HEK293 (cell line): ENCODE data around the gene LTV1.
A peak's percentile ranks its signal among the peaks of the same experiment; 100 is the strongest.

Experiments used
- BCL6B ChIP-seq: fragments of 450-650 bp; formaldehyde crosslinking; IDR thresholded peaks from 2 replicates; pipeline ENCODE4 v1.5.1; 2017; ENCODE audit warnings: missing biosample characterization, missing genetic modification characterization
- HOXC10 ChIP-seq: sonication (generic); formaldehyde crosslinking; IDR thresholded peaks from 2 replicates; pipeline ENCODE4 v1.8.1; 2023; ENCODE audit warnings: mild to moderate bottlenecking, missing genetic modification reagents
- HOXD13 ChIP-seq: sonication (generic); formaldehyde crosslinking; IDR thresholded peaks from 2 replicates; pipeline ENCODE4 v1.8.0; 2022; ENCODE audit warnings: missing genetic modification reagents, borderline replicate concordance
- KLF7 ChIP-seq: fragments of 450-650 bp; formaldehyde crosslinking; IDR thresholded peaks from 2 replicates; pipeline ENCODE4 v1.5.1; 2016; ENCODE audit warnings: missing biosample characterization, missing genetic modification characterization, borderline replicate concordance
- KLF8 ChIP-seq: fragments of 450-650 bp; formaldehyde crosslinking; IDR thresholded peaks from 2 replicates; pipeline ENCODE4 v1.5.1; 2016; ENCODE audit warnings: missing biosample characterization, missing genetic modification characterization
- KLF9 ChIP-seq: fragments of 450-650 bp; formaldehyde crosslinking; IDR thresholded peaks from 2 replicates; pipeline ENCODE4 v1.5.1; 2016; ENCODE audit warnings: missing biosample characterization, missing genetic modification characterization, low read depth
- MEIS1 ChIP-seq: sonication (generic); formaldehyde crosslinking; IDR thresholded peaks from 2 replicates; pipeline ENCODE4 v1.8.1; 2022; ENCODE audit warnings: missing genetic modification reagents, mild to moderate bottlenecking, borderline replicate concordance
- OVOL3 ChIP-seq: fragments of 450-650 bp; formaldehyde crosslinking; IDR thresholded peaks from 2 replicates; pipeline ENCODE4 v1.5.1; 2016; ENCODE audit warnings: missing biosample characterization, missing genetic modification characterization
- PRDM2 ChIP-seq: fragments of 450-650 bp; formaldehyde crosslinking; IDR thresholded peaks from 2 replicates; pipeline ENCODE4 v1.5.1; 2016; ENCODE audit warnings: missing biosample characterization, missing genetic modification characterization, borderline replicate concordance
- SETDB1 ChIP-seq: IDR thresholded peaks from one replicate; pipeline ENCODE4 v1.6.1; 2017; ENCODE audit warnings: mild to moderate bottlenecking, low read length, moderate library complexity, mixed read lengths; ENCODE audit not compliant: insufficient read length
- SP2 ChIP-seq: fragments of 450-650 bp; formaldehyde crosslinking; IDR thresholded peaks from 2 replicates; pipeline ENCODE4 v1.5.1; 2016; ENCODE audit warnings: missing biosample characterization, missing genetic modification characterization
- SP7 ChIP-seq: fragments of 450-650 bp; formaldehyde crosslinking; IDR thresholded peaks from 2 replicates; pipeline ENCODE4 v1.5.1; 2016; ENCODE audit warnings: missing biosample characterization, missing genetic modification characterization
- YY1 ChIP-seq: fragments of 450-650 bp; formaldehyde crosslinking; IDR thresholded peaks from 2 replicates; pipeline ENCODE4 v1.5.1; 2018; ENCODE audit warnings: missing biosample characterization, missing genetic modification characterization
- ZBTB48 ChIP-seq: fragments of 450-650 bp; formaldehyde crosslinking; IDR thresholded peaks from 2 replicates; pipeline ENCODE4 v1.5.1; 2016; ENCODE audit warnings: missing biosample characterization, missing genetic modification characterization
- ZFHX2 ChIP-seq: fragments of 450-650 bp; formaldehyde crosslinking; conservative IDR thresholded peaks from 2 replicates; pipeline ENCODE4 v1.5.1; 2016; ENCODE audit warnings: missing biosample characterization, missing genetic modification characterization
- ZFP37 ChIP-seq: fragments of 450-650 bp; formaldehyde crosslinking; IDR thresholded peaks from 2 replicates; pipeline ENCODE4 v1.5.1; 2016; ENCODE audit warnings: missing biosample characterization, missing genetic modification characterization
- ZNF184 ChIP-seq: fragments of 450-650 bp; IDR thresholded peaks from 2 replicates; pipeline ENCODE4 v1.5.1; 2018; ENCODE audit warnings: missing biosample characterization, mild to moderate bottlenecking, missing genetic modification characterization
- ZNF2 ChIP-seq: fragments of 450-650 bp; formaldehyde crosslinking; IDR thresholded peaks from 2 replicates; pipeline ENCODE4 v1.5.1; 2016; ENCODE audit warnings: missing biosample characterization, missing genetic modification characterization
- ZNF239 ChIP-seq: fragments of 450-650 bp; formaldehyde crosslinking; IDR thresholded peaks from 2 replicates; pipeline ENCODE4 v1.5.1; 2016; ENCODE audit warnings: missing biosample characterization, missing genetic modification characterization
- ZNF24 ChIP-seq: fragments of 450-650 bp; formaldehyde crosslinking; IDR thresholded peaks from 2 replicates; pipeline ENCODE4 v1.5.1; 2016; ENCODE audit warnings: missing biosample characterization, missing genetic modification characterization
- ZNF26 ChIP-seq: fragments of 450-650 bp; formaldehyde crosslinking; IDR thresholded peaks from 2 replicates; pipeline ENCODE4 v1.5.1; 2016; ENCODE audit warnings: missing biosample characterization, missing genetic modification characterization
- ZNF274 ChIP-seq, 2 experiments: fragments of 200-500 bp in 1 of 2; fragments of 450-650 bp in 1 of 2; sonication (Bioruptor generic) in 1 of 2; formaldehyde crosslinking in 1 of 2; IDR thresholded peaks; 2 replicates each; pipeline versions ENCODE4 v1.5.1 to v1.6.1; 2014 to 2016; ENCODE audit warnings: borderline replicate concordance in 1 of 2, inconsistent platforms in 1 of 2, low read length in 1 of 2, missing biosample characterization in 1 of 2, missing genetic modification characterization in 1 of 2
- ZNF391 ChIP-seq: fragments of 450-650 bp; formaldehyde crosslinking; IDR thresholded peaks from 2 replicates; pipeline ENCODE4 v1.5.1; 2016; ENCODE audit warnings: low read depth, missing biosample characterization, missing genetic modification characterization, borderline replicate concordance
- ZNF514 ChIP-seq: fragments of 450-650 bp; formaldehyde crosslinking; IDR thresholded peaks from 2 replicates; pipeline ENCODE4 v1.5.1; 2016; ENCODE audit warnings: missing biosample characterization, missing genetic modification characterization
- ZNF585B ChIP-seq: fragments of 450-650 bp; formaldehyde crosslinking; IDR thresholded peaks from 2 replicates; pipeline ENCODE4 v1.5.1; 2016; ENCODE audit warnings: missing biosample characterization, missing genetic modification characterization
- ZNF664 ChIP-seq: fragments of 450-650 bp; formaldehyde crosslinking; IDR thresholded peaks from 2 replicates; pipeline ENCODE4 v1.5.1; 2016; ENCODE audit warnings: missing biosample characterization, missing genetic modification characterization
- ZNF747 ChIP-seq: fragments of 450-650 bp; formaldehyde crosslinking; IDR thresholded peaks from 2 replicates; pipeline ENCODE4 v1.5.1; 2016; ENCODE audit warnings: missing biosample characterization, missing genetic modification characterization
- ZSCAN23 ChIP-seq: fragments of 450-650 bp; formaldehyde crosslinking; IDR thresholded peaks from 2 replicates; pipeline ENCODE4 v1.5.1; 2016; ENCODE audit warnings: missing biosample characterization, missing genetic modification characterization
- ZXDB ChIP-seq: fragments of 450-650 bp; formaldehyde crosslinking; IDR thresholded peaks from 2 replicates; pipeline ENCODE4 v1.5.1; 2016; ENCODE audit warnings: missing biosample characterization, missing genetic modification characterization
- TF ChIP-seq, protein P1 (sequence below): fragments of 450-650 bp; formaldehyde crosslinking; IDR thresholded peaks from 2 replicates; pipeline ENCODE4 v1.5.1; 2017; ENCODE audit warnings: missing biosample characterization, missing genetic modification characterization

Gene LTV1

GRCh38 chr6:143842902-143843676, at the start of gene LTV1 (continued):
- TF ChIP-seq BCL6B (no peak), ZNF585B (tag by site-specific recombination) (no peak), HOXD13 (CRISPR knock-in tag) (peak; percentile 66), ZNF184 (0 out of 2 replicates have a peak, but pooled peaks have one; percentile 14), PRDM2 (tag by site-specific recombination) (no peak), ZNF664 (no peak), ZNF391 (tag by site-specific recombination) (no peak), ZNF747 (no peak), ZBTB48 (tag by site-specific recombination) (peak; percentile 60; the same call in 1 of the 2 replicates), KLF7 (no peak), SP2 (tag by site-specific recombination) (peak; percentile 98), SP7 (tag by site-specific recombination) (peak; percentile 79), ZFHX2 (tag by site-specific recombination) (0 out of 2 replicates have a peak, but pooled peaks have one; percentile 6), ZNF2 (tag by site-specific recombination) (peak; percentile 96), ZNF514 (no peak), ZXDB (tag by site-specific recombination) (peak; percentile 87), SETDB1 (peak; percentile 63), OVOL3 (tag by site-specific recombination) (peak; percentile 55; the same call in 1 of the 2 replicates), KLF8 (tag by site-specific recombination) (peak; percentile 72), ZNF274 (IDR thresholded peaks at IDR 0.05; ENCODE audit: low read length) (no peak), ZNF274 (tag by site-specific recombination; IDR thresholded peaks at IDR 0.05; ENCODE audit: borderline replicate concordance) (no peak), ZNF26 (tag by site-specific recombination) (no peak), ZNF24 (tag by site-specific recombination) (peak; percentile 37; the same call in 1 of the 2 replicates), MEIS1 (CRISPR knock-in tag) (peak; percentile 46; the same call in 1 of the 2 replicates), KLF9 (tag by site-specific recombination) (peak; percentile 30; the same call in 1 of the 2 replicates), ZNF239 (no peak), ZFP37 (tag by site-specific recombination) (peak; percentile 92; the same call in 1 of the 2 replicates), HOXC10 (CRISPR knock-in tag) (no peak), YY1 (tag by site-specific recombination) (no peak), ZSCAN23 (no peak)
- TF ChIP-seq, protein P1, sequence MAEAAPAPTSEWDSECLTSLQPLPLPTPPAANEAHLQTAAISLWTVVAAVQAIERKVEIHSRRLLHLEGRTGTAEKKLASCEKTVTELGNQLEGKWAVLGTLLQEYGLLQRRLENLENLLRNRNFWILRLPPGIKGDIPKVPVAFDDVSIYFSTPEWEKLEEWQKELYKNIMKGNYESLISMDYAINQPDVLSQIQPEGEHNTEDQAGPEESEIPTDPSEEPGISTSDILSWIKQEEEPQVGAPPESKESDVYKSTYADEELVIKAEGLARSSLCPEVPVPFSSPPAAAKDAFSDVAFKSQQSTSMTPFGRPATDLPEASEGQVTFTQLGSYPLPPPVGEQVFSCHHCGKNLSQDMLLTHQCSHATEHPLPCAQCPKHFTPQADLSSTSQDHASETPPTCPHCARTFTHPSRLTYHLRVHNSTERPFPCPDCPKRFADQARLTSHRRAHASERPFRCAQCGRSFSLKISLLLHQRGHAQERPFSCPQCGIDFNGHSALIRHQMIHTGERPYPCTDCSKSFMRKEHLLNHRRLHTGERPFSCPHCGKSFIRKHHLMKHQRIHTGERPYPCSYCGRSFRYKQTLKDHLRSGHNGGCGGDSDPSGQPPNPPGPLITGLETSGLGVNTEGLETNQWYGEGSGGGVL (tag by site-specific recombination) = 0 out of 2 replicates have a peak, but pooled peaks have one; percentile 12
